HL-60 (cell line): ENCODE results near the gene MSL1.

ENCODE experiments used
- CTCF ChIP-seq: IDR thresholded peaks from one replicate; pipeline ENCODE4 v1.5.1; 2011; ENCODE audit warnings: low read length, control low read depth, inconsistent platforms; ENCODE audit not compliant: insufficient read depth
- GABPA ChIP-seq: IDR thresholded peaks from 2 replicates; pipeline ENCODE4 v1.6.1; 2012; ENCODE audit warnings: low read depth
- POLR2AphosphoS5 ChIP-seq: IDR thresholded peaks from 2 replicates; pipeline ENCODE4 v1.6.1; 2012; ENCODE audit warnings: low read depth
- REST ChIP-seq: IDR thresholded peaks from 2 replicates; pipeline ENCODE4 v1.6.1; 2012; ENCODE audit warnings: low read depth; ENCODE audit not compliant: insufficient replicate concordance

GRCh38 chr17:40087903-40088718 is 33.7 kb upstream of the MSL1 start:
- no peak for TF ChIP-seq CTCF
- no peak for TF ChIP-seq POLR2AphosphoS5
- TF ChIP-seq REST = no peak
- no peak for TF ChIP-seq GABPA
